Panc1 (cell line): ENCODE measurements around the gene CAMK1G. TPM values are rescaled to one million over a fixed set of nuclear protein-coding genes. Genes with fewer than 3 reads are reported as not detected.

ENCODE experiments used
- ATAC-seq: fragments of 200-7000 bp; cut with Tn5 transposase; 2 replicates; pipeline ENCODE4 v1.9.1; 2020; ENCODE audit warnings: mild to moderate bottlenecking, moderate library complexity
- BruUV-seq: library from RNA; stranded (reverse); fragments of 400-500 nt; replicated peaks from 2 replicates; lab custom pipeline; 2021; lab: Mats Ljungman, UMichigan
- CTCF ChIA-PET: fragments of 300-600 bp; sonication (Branson Sonifier 250); formaldehyde crosslinking; loops from one replicate; lab custom pipeline; 2022; ENCODE audit warnings: antibody characterized with exemption; lab: Charles Lee
- POLR2A ChIA-PET: fragments of 300-600 bp; sonication (Branson Sonifier 250); formaldehyde crosslinking; loops from one replicate; lab custom pipeline; 2022; ENCODE audit warnings: antibody characterized with exemption; lab: Charles Lee
- DNase-seq: peaks from one replicate; pipeline ENCODE4 v3.0.0-alpha.2; 2010; ENCODE audit warnings: low read depth, low spot score
- H3K27ac ChIP-seq: 2 replicates; pipeline ENCODE4 v1.5.1; 2011; ENCODE audit warnings: mild to moderate bottlenecking, low read length, inconsistent platforms
- H3K27me3 ChIP-seq: fragments of 200-500 bp; sonication (Bioruptor generic); 2 replicates; pipeline ENCODE4 v1.6.0; 2014; ENCODE audit warnings: low read length, inconsistent platforms; ENCODE audit not compliant: control insufficient read depth, insufficient read depth
- H3K36me3 ChIP-seq: fragments of 200-500 bp; sonication (Bioruptor generic); 2 replicates; pipeline ENCODE4 v1.5.1; 2014; ENCODE audit warnings: inconsistent platforms, mild to moderate bottlenecking, low read length, moderate library complexity; ENCODE audit not compliant: control insufficient read depth, insufficient read depth
- H3K4me1 ChIP-seq: 2 replicates; pipeline ENCODE4 v1.5.1; 2011; ENCODE audit warnings: inconsistent platforms, mild to moderate bottlenecking, low read length, moderate library complexity; ENCODE audit not compliant: control insufficient read depth, insufficient read depth
- H3K4me3 ChIP-seq, 2 experiments: 2 replicates each; pipeline ENCODE4 v1.5.1; 2011 to 2012; ENCODE audit warnings: low read depth in 2 of 2, low read length in 2 of 2, mild to moderate bottlenecking in 2 of 2, inconsistent platforms in 1 of 2, moderate library complexity in 1 of 2
- H3K9me3 ChIP-seq: fragments of 200-500 bp; sonication (Bioruptor generic); 2 replicates; pipeline ENCODE4 v1.5.1; 2014; ENCODE audit warnings: low read depth, mild to moderate bottlenecking, inconsistent platforms, low read length, moderate library complexity; ENCODE audit not compliant: control insufficient read depth, insufficient read depth
- POLR2AphosphoS5 ChIP-seq: IDR thresholded peaks from 2 replicates; pipeline ENCODE4 v1.6.1; 2012; ENCODE audit warnings: mild to moderate bottlenecking, low read depth, low read length, moderate library complexity
- SIN3A ChIP-seq: IDR thresholded peaks from 2 replicates; pipeline ENCODE4 v1.6.1; 2012; ENCODE audit warnings: low read depth, mild to moderate bottlenecking, low read length, moderate library complexity, borderline replicate concordance; ENCODE audit not compliant: insufficient read depth
- TCF7L2 ChIP-seq: IDR thresholded peaks from 2 replicates; pipeline ENCODE4 v1.6.1; 2011; ENCODE audit warnings: mild to moderate bottlenecking, low read depth, low read length, inconsistent platforms
- in situ Hi-C: cut with HindIII; loops from 2 replicates; pipeline ENCODE4 v1.10.0; 2016; ENCODE audit warnings: low sequenced_read_pairs, low pct_unique_long_range_greater_than_20kb
- intact Hi-C: fragments of 100-400 bp; cut with micrococcal nuclease; formaldehyde crosslinking; loops from one replicate; pipeline ENCODE4 v1.10.0; 2022; ENCODE audit not compliant: unreplicated experiment
- total RNA-seq: library from RNA; stranded (reverse); gene quantifications from one replicate; pipeline ENCODE4 v1.2.1, GENCODE V29; 2021; ENCODE audit not compliant: unreplicated experiment
- TF ChIP-seq, protein P1 (sequence below), 2 experiments: IDR thresholded peaks; 2 replicates each; pipeline ENCODE4 v1.6.1; 2011 to 2012; ENCODE audit warnings: low read depth in 2 of 2, control low read depth in 1 of 2, low read length in 1 of 2, mild to moderate bottlenecking in 1 of 2, moderate library complexity in 1 of 2; ENCODE audit not compliant: insufficient read depth in 1 of 2
- TF ChIP-seq, protein P2 (sequence below): fragments of 450-650 bp; IDR thresholded peaks from 2 replicates; pipeline ENCODE4 v1.5.1; 2017; ENCODE audit warnings: mild to moderate bottlenecking

CAMK1G gene
- total RNA-seq, 1 experiment from 2014 or later: not detected

DNA sequence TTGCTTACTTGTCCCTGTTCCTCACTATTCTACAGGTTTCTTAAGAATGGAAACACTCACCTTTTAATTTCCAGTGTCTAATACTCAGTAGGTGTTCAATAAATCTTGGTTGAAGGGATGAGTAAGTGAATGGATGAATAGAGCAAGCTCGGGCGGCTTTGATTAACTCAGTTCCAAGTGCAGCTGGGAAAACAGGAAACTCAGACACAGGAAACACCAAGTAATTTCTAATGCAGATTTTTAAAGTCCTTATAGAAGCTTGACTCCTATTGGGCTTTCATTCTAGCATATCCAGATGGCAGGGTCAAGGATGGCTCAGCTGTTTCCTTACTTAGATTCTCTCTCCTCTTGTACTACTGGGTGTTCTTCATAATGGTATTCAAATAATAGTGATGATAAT is 14.0 kb downstream of the CAMK1G start:
- TF ChIP-seq POLR2AphosphoS5 (no peak), SIN3A (no peak), TCF7L2 (no peak)
- TF ChIP-seq, protein P1, sequence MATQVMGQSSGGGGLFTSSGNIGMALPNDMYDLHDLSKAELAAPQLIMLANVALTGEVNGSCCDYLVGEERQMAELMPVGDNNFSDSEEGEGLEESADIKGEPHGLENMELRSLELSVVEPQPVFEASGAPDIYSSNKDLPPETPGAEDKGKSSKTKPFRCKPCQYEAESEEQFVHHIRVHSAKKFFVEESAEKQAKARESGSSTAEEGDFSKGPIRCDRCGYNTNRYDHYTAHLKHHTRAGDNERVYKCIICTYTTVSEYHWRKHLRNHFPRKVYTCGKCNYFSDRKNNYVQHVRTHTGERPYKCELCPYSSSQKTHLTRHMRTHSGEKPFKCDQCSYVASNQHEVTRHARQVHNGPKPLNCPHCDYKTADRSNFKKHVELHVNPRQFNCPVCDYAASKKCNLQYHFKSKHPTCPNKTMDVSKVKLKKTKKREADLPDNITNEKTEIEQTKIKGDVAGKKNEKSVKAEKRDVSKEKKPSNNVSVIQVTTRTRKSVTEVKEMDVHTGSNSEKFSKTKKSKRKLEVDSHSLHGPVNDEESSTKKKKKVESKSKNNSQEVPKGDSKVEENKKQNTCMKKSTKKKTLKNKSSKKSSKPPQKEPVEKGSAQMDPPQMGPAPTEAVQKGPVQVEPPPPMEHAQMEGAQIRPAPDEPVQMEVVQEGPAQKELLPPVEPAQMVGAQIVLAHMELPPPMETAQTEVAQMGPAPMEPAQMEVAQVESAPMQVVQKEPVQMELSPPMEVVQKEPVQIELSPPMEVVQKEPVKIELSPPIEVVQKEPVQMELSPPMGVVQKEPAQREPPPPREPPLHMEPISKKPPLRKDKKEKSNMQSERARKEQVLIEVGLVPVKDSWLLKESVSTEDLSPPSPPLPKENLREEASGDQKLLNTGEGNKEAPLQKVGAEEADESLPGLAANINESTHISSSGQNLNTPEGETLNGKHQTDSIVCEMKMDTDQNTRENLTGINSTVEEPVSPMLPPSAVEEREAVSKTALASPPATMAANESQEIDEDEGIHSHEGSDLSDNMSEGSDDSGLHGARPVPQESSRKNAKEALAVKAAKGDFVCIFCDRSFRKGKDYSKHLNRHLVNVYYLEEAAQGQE (IDR thresholded peaks at IDR 0.05; ENCODE audit: insufficient read depth in 1 of 2, low read depth in 2 of 2, low read length in 1 of 2): no peak
- TF ChIP-seq, protein P2, sequence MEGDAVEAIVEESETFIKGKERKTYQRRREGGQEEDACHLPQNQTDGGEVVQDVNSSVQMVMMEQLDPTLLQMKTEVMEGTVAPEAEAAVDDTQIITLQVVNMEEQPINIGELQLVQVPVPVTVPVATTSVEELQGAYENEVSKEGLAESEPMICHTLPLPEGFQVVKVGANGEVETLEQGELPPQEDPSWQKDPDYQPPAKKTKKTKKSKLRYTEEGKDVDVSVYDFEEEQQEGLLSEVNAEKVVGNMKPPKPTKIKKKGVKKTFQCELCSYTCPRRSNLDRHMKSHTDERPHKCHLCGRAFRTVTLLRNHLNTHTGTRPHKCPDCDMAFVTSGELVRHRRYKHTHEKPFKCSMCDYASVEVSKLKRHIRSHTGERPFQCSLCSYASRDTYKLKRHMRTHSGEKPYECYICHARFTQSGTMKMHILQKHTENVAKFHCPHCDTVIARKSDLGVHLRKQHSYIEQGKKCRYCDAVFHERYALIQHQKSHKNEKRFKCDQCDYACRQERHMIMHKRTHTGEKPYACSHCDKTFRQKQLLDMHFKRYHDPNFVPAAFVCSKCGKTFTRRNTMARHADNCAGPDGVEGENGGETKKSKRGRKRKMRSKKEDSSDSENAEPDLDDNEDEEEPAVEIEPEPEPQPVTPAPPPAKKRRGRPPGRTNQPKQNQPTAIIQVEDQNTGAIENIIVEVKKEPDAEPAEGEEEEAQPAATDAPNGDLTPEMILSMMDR: no peak
- intact Hi-C loops: no loop called here
- peaks cover 4% of the 10 kb centered on the region; the same call in 1 of the 2 replicates for H3K27me3 ChIP-seq
- ChIA-PET POLR2A (no interaction called here), CTCF (no interaction called here)
- no peaks in the 10 kb centered on the region for H3K9me3 ChIP-seq
- ATAC-seq: no peak
- H3K4me1 ChIP-seq: no peaks in the 10 kb centered on the region
- H3K36me3 ChIP-seq: no peaks in the 10 kb centered on the region
- no TSS peak for BruUV-seq
- H3K27ac ChIP-seq: no peak overlapping the region
- in situ Hi-C loops: no loop called here
- DNase-seq: no peak
- no peak overlapping the region for H3K4me3 ChIP-seq

DNA sequence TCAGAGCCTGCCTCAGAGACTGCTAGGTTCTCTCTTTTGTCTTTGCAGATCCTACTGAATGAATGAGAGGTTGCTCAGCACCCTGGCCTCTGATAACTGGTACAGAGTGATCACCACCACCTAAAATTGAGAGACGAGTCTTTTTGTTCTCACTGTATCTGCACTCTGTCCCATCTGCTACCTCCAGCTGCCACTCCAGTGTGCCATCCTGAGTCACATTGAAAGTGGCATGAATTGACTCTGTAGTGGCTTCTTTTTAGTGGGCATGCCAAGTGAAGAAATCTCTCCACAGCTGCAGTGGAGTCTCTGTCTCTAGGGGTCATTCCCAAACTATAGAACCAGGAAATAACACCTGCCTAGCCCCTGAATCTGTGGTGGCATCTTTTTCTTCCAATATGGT is 14.7 kb downstream of the CAMK1G start:
- CTCF ChIA-PET: no interaction called here

More for the DNA sequence above, 14.7 kb downstream of the CAMK1G start:
- Histone ChIP-seq H3K36me3 (no peaks in the 10 kb centered on the region), H3K4me1 (no peaks in the 10 kb centered on the region), H3K27me3 (peaks cover 4% of the 10 kb centered on the region; the same call in 1 of the 2 replicates), H3K9me3 (no peaks in the 10 kb centered on the region), H3K4me3 (no peak overlapping the region), H3K27ac (no peak overlapping the region)
- no TSS peak for BruUV-seq
- POLR2A ChIA-PET: no interaction called here
- TF ChIP-seq, protein P1 (IDR thresholded peaks at IDR 0.05; ENCODE audit: insufficient read depth in 1 of 2, low read depth in 2 of 2, low read length in 1 of 2): no peak
- TF ChIP-seq POLR2AphosphoS5 (no peak), SIN3A (no peak), TCF7L2 (no peak)
- TF ChIP-seq, protein P2: no peak
- ATAC-seq: no peak
- in situ Hi-C loops: no loop called here
- no peak for DNase-seq
- intact Hi-C loops: no loop called here
